Liver (tissue), 3 donors: ENCODE results near the gene DCAF5.

ENCODE experiments used
- ATF3 ChIP-seq: IDR thresholded peaks from 2 replicates; pipeline ENCODE4 v1.6.1; 2016; ENCODE audit warnings: antibody characterized with exemption
- CTCF ChIP-seq: fragments of 150-350 bp; IDR thresholded peaks from 2 replicates; pipeline ENCODE4 v1.5.1; 2017; ENCODE audit warnings: improper control_type of control experiment, low read depth, low read length; ENCODE audit not compliant: missing input control
- FOXA1 ChIP-seq: IDR thresholded peaks from 2 replicates; pipeline ENCODE4 v1.6.1; 2016; ENCODE audit warnings: antibody characterized with exemption
- GABPA ChIP-seq, 2 donors: IDR thresholded peaks in 1 of 2; conservative IDR thresholded peaks in 1 of 2; 2 replicates each; pipeline ENCODE4 v1.6.1; 2016; ENCODE audit warnings: antibody characterized with exemption in 2 of 2, mild to moderate bottlenecking in 1 of 2, moderate library complexity in 1 of 2
- HNF4G ChIP-seq: IDR thresholded peaks from 2 replicates; pipeline ENCODE4 v1.6.1; 2016; ENCODE audit warnings: antibody characterized with exemption
- JUND ChIP-seq, 2 donors: IDR thresholded peaks; 2 replicates each; pipeline ENCODE4 v1.6.1; 2016; ENCODE audit warnings: antibody characterized with exemption in 2 of 2
- REST ChIP-seq: IDR thresholded peaks from 2 replicates; pipeline ENCODE4 v1.6.1; 2016; ENCODE audit warnings: antibody characterized with exemption, mild to moderate bottlenecking
- SP1 ChIP-seq: IDR thresholded peaks from 2 replicates; pipeline ENCODE4 v1.6.1; 2018; ENCODE audit warnings: antibody characterized with exemption, mild to moderate bottlenecking
- TAF1 ChIP-seq: conservative IDR thresholded peaks from 2 replicates; pipeline ENCODE4 v1.6.1; 2016; ENCODE audit warnings: antibody characterized with exemption, mild to moderate bottlenecking
- YY1 ChIP-seq: IDR thresholded peaks from 2 replicates; pipeline ENCODE4 v1.6.1; 2016; ENCODE audit warnings: antibody characterized with exemption, mild to moderate bottlenecking
- ZBTB33 ChIP-seq: IDR thresholded peaks from 2 replicates; pipeline ENCODE4 v1.6.1; 2016; ENCODE audit warnings: antibody characterized with exemption
- donor health status: healthy.
- donor health status: healthy.

- no peak for TF ChIP-seq CTCF
- TF ChIP-seq GABPA (IDR thresholded peaks at IDR 0.05 in 1 of 2, conservative IDR thresholded peaks at IDR 0.05 in 1 of 2), result no peak
- no peak for TF ChIP-seq YY1
- no peak for TF ChIP-seq HNF4G
- TF ChIP-seq TAF1, result no peak
- no peak for TF ChIP-seq ZBTB33
- no peak for TF ChIP-seq REST
- no peak for TF ChIP-seq SP1
- TF ChIP-seq JUND (IDR thresholded peaks at IDR 0.05), result no peak
- no peak for TF ChIP-seq ATF3
- TF ChIP-seq FOXA1, result no peak
These were observed 953 bp upstream of the DCAF5 start for GRCh38 chr14:69153873-69154270.
